Endothelial cell of umbilical vein (primary cell): ENCODE data around the gene SLC22A25. TPM values are rescaled to one million over a fixed set of nuclear protein-coding genes. Genes with fewer than 3 reads are reported as not detected.
"Not testable (repeated sequence)": the region's sequence is repeated elsewhere in the genome, so short reads cannot be mapped to it uniquely, and the experiment has no call there.

Source experiments
- BruUV-seq: library from RNA; stranded (reverse); fragments of 400-500 nt; replicated peaks from 2 replicates; lab custom pipeline; 2021; lab: Mats Ljungman, UMichigan
- CTCF ChIA-PET: fragments of 300-600, 350-600 bp; sonication (Branson Sonifier 250); formaldehyde crosslinking; loops from one replicate; lab custom pipeline; 2021; ENCODE audit warnings: antibody characterized with exemption, inconsistent platforms; lab: Charles Lee
- POLR2A ChIA-PET: fragments of 300-600, 350-600 bp; sonication (Branson Sonifier 250); formaldehyde crosslinking; loops from one replicate; lab custom pipeline; 2021; ENCODE audit warnings: antibody characterized with exemption, inconsistent platforms; lab: Charles Lee
- DNase-seq: peaks from one replicate; pipeline ENCODE4 v3.0.0-alpha.2; 2011; ENCODE audit warnings: low read depth, low spot score
- FAIRE-seq: peaks from 2 replicates; lab custom pipeline; 2011; peaks lifted over from hg19 to GRCh38; lab: Jason Lieb, UNC
- H2AFZ ChIP-seq: 2 replicates; pipeline ENCODE4 v1.6.0; 2012; ENCODE audit warnings: low read depth, low read length, control low read depth, inconsistent platforms
- H3K27ac ChIP-seq: 2 replicates; pipeline ENCODE4 v1.5.1; 2011; ENCODE audit warnings: low read depth, mild to moderate bottlenecking, control low read depth, low read length, moderate library complexity; ENCODE audit not compliant: insufficient read depth
- H3K27me3 ChIP-seq, 2 experiments: 2 replicates each; pipeline versions ENCODE4 v1.6.0 to v1.6.1; 2011; ENCODE audit warnings: low read length in 2 of 2, mixed read lengths in 1 of 2; ENCODE audit not compliant: control insufficient read depth in 2 of 2, insufficient read depth in 2 of 2
- H3K36me3 ChIP-seq, 2 experiments: 2 replicates in 1 of 2; 3 replicates in 1 of 2; pipeline ENCODE4 v1.5.1; 2011; ENCODE audit warnings: low read length in 2 of 2, mild to moderate bottlenecking in 1 of 2, moderate library complexity in 1 of 2; ENCODE audit not compliant: control insufficient read depth in 2 of 2, insufficient read depth in 2 of 2; ENCODE audit errors: extremely low read depth in 1 of 2
- H3K4me1 ChIP-seq: 3 replicates; pipeline ENCODE4 v1.5.1; 2011; ENCODE audit warnings: mild to moderate bottlenecking, low read length; ENCODE audit not compliant: control insufficient read depth, insufficient read depth; ENCODE audit errors: extremely low read depth
- H3K4me2 ChIP-seq: 2 replicates; pipeline ENCODE4 v1.6.1; 2011; ENCODE audit warnings: low read length, control low read depth, mixed read lengths; ENCODE audit not compliant: insufficient read depth
- H3K4me3 ChIP-seq, 3 experiments: fragments of 200-600 bp in 1 of 3; sonication (generic), shearing (Covaris generic) in 1 of 3; replicated peaks in 1 of 3; 2 replicates each; pipeline ENCODE4 v1.5.1; 2011 to 2016; ENCODE audit warnings: control low read depth in 3 of 3, low read length in 3 of 3, mild to moderate bottlenecking in 2 of 3, inconsistent platforms in 1 of 3, low read depth in 1 of 3, moderate library complexity in 1 of 3; ENCODE audit not compliant: insufficient read depth in 1 of 3
- H3K79me2 ChIP-seq: 2 replicates; pipeline ENCODE4 v1.6.0; 2012; ENCODE audit warnings: low read length, inconsistent platforms; ENCODE audit not compliant: control insufficient read depth, insufficient read depth
- H3K9ac ChIP-seq: replicated peaks from 2 replicates; pipeline ENCODE3; 2011; ENCODE audit warnings: low read length, control low read depth; ENCODE audit not compliant: insufficient read depth; ENCODE audit errors: extremely low read depth
- H3K9me1 ChIP-seq: replicated peaks from 3 replicates; pipeline ENCODE4 v1.6.0; 2011; ENCODE audit warnings: mild to moderate bottlenecking, low read length; ENCODE audit not compliant: control insufficient read depth, insufficient read depth; ENCODE audit errors: extremely low read depth
- H3K9me3 ChIP-seq: replicated peaks from 2 replicates; pipeline ENCODE4 v1.5.1; 2012; ENCODE audit warnings: low read length, inconsistent platforms; ENCODE audit not compliant: control insufficient read depth, insufficient read depth
- H4K20me1 ChIP-seq: replicated peaks from 2 replicates; pipeline ENCODE3; 2011; ENCODE audit warnings: mild to moderate bottlenecking, low read length; ENCODE audit not compliant: control insufficient read depth, insufficient read depth; ENCODE audit errors: extremely low read depth
- CTCF ChIP-seq, 2 donors: IDR thresholded peaks; 1 replicate in 1 of 2; 2 replicates in 1 of 2; pipeline ENCODE4 v1.5.1; 2011; ENCODE audit warnings: low read length in 2 of 2, mild to moderate bottlenecking in 2 of 2, moderate library complexity in 2 of 2, control low read depth in 1 of 2, inconsistent platforms in 1 of 2, low read depth in 1 of 2; ENCODE audit not compliant: insufficient read depth in 1 of 2; ENCODE audit errors: extremely low read depth in 1 of 2
- EZH2 ChIP-seq: IDR thresholded peaks from 2 replicates; pipeline ENCODE4 v1.6.1; 2012; ENCODE audit warnings: borderline replicate concordance, low read depth, mild to moderate bottlenecking, moderate library complexity, low read length, inconsistent platforms; ENCODE audit not compliant: severe bottlenecking
- FOS ChIP-seq: IDR thresholded peaks from 2 replicates; pipeline ENCODE4 v1.6.1; 2011; ENCODE audit warnings: mild to moderate bottlenecking, low read length, moderate library complexity, borderline replicate concordance; ENCODE audit not compliant: insufficient read depth
- GATA2 ChIP-seq: IDR thresholded peaks from 2 replicates; pipeline ENCODE4 v1.7.0; 2011; ENCODE audit warnings: low read depth, mild to moderate bottlenecking, moderate library complexity, mixed read lengths, low read length; ENCODE audit not compliant: insufficient read length, insufficient read depth
- JUN ChIP-seq: IDR thresholded peaks from 2 replicates; pipeline ENCODE4 v1.6.1; 2011; ENCODE audit warnings: borderline replicate concordance, low read depth; ENCODE audit not compliant: insufficient read length, insufficient read depth
- MAX ChIP-seq: IDR thresholded peaks from 2 replicates; pipeline ENCODE4 v1.6.1; 2011; ENCODE audit not compliant: insufficient read depth, insufficient read length
- MYC ChIP-seq: IDR thresholded peaks from one replicate; pipeline ENCODE4 v1.6.1; 2011; ENCODE audit warnings: mild to moderate bottlenecking, low read depth, low read length
- POLR2A ChIP-seq: IDR thresholded peaks from 2 replicates; pipeline ENCODE4 v1.6.1; 2012; ENCODE audit warnings: low read depth, mild to moderate bottlenecking, control low read depth, low read length
- POLR2AphosphoS5 ChIP-seq: IDR thresholded peaks from 2 replicates; pipeline ENCODE4 v1.6.1; 2012; ENCODE audit warnings: low read depth, mild to moderate bottlenecking, control low read depth, low read length, moderate library complexity; ENCODE audit not compliant: insufficient read depth
- dilution Hi-C: fragments of 300-500 bp; cut with MboI; formaldehyde crosslinking; loops from one replicate; pipeline ENCODE4 v1.15.0; 2019; ENCODE audit warnings: low sequenced_read_pairs; ENCODE audit not compliant: extremely low pct_ligation_motif_present
- intact Hi-C: fragments of 100-400 bp; cut with micrococcal nuclease; formaldehyde crosslinking; loops from one replicate; pipeline ENCODE4 v1.10.0; 2022
- polyA plus RNA-seq, 4 experiments: library from polyadenylated mRNA; depleted of rRNA in 3 of 4; stranded (reverse) in 3 of 4; unstranded in 1 of 4; fragments of >200 nt; gene quantifications; 2 replicates each; pipeline versions ENCODE4 v1.2.1 to v1.2.3, GENCODE V29; 2011 to 2012; ENCODE audit warnings: missing spikeins in 1 of 4
- total RNA-seq: library from RNA; stranded (reverse); gene quantifications from 2 replicates; pipeline ENCODE4 v1.2.3, GENCODE V29; 2021

The SLC22A25 gene
- total and polyA plus RNA-seq, 2 donors (not counting 3 experiments of a cell fraction or from before 2014, with no cell fraction given) = not detected

GRCh38 chr11:63237413-63237812 is 6.0 kb downstream of the SLC22A25 start:
- TF ChIP-seq FOS = no peak
- TF ChIP-seq POLR2AphosphoS5 = no peak
- no peak for TF ChIP-seq CTCF (IDR thresholded peaks at IDR 0.05; ENCODE audit: extremely low read depth in 1 of 2, insufficient read depth in 1 of 2, low read depth in 1 of 2, low read length in 2 of 2)
- no peak for TF ChIP-seq GATA2
- TF ChIP-seq EZH2 = no peak
- no peak for TF ChIP-seq MYC
- TF ChIP-seq POLR2A = no peak
- no peak for TF ChIP-seq JUN
- no peak for TF ChIP-seq MAX
- BruUV-seq = no TSS peak
- dilution Hi-C loops = no loop called here

GRCh38 chr11:63235471-63236461 is 7.6 kb downstream of the SLC22A25 start:
- FAIRE-seq, dilution Hi-C loops, BruUV-seq: not testable (repeated sequence)

More at GRCh38 chr11:63237413-63237812, 6.0 kb downstream of the SLC22A25 start:
- no peak overlapping the region for H2AFZ ChIP-seq
- ChIA-PET POLR2A (no interaction called here), CTCF (no interaction called here)
- no peak overlapping the region for H3K9ac ChIP-seq
- FAIRE-seq (no peak), DNase-seq (no peak)
- H3K79me2 ChIP-seq = no peaks in the 10 kb centered on the region
- no peaks in the 10 kb centered on the region for H3K36me3 ChIP-seq
- H3K27ac ChIP-seq = no peak overlapping the region
- no peaks in the 10 kb centered on the region for H3K27me3 ChIP-seq
- no peaks in the 10 kb centered on the region for H3K4me1 ChIP-seq
- no peak overlapping the region for H3K4me3 ChIP-seq
- no peaks in the 10 kb centered on the region for H3K9me3 ChIP-seq
- intact Hi-C loops = no loop called here
- no peaks in the 10 kb centered on the region for H4K20me1 ChIP-seq
- no peak overlapping the region for H3K4me2 ChIP-seq
- no peaks in the 10 kb centered on the region for H3K9me1 ChIP-seq

More at GRCh38 chr11:63235471-63236461, 7.6 kb downstream of the SLC22A25 start:
- H3K9me1 ChIP-seq, intact Hi-C loops, H3K4me3 ChIP-seq, H3K9ac ChIP-seq, POLR2A ChIA-PET, H3K79me2 ChIP-seq, H3K27me3 ChIP-seq, H3K36me3 ChIP-seq, H3K4me2 ChIP-seq, H2AFZ ChIP-seq, H3K4me1 ChIP-seq, H4K20me1 ChIP-seq, H3K9me3 ChIP-seq, CTCF ChIA-PET, H3K27ac ChIP-seq, DNase-seq: not testable (repeated sequence)
